Heart left ventricle (tissue), 16 donors: Measurements from ENCODE around the gene ZNF668. TPM values are rescaled to one million over a fixed set of nuclear protein-coding genes. Genes with fewer than 3 reads are reported as not detected.

ENCODE experiments used
- ATAC-seq, 4 donors: fragments of 200-7000 bp; cut with Tn5 transposase; one replicate each; pipeline ENCODE4 v1.9.1; 2020 to 2022; ENCODE audit warnings: moderate library complexity in 4 of 4, mild to moderate bottlenecking in 3 of 4, moderate number of reproducible peaks in 1 of 4
- DNase-seq, 5 donors: peaks; one replicate each; pipeline ENCODE4 v3.0.0-alpha.2; 2020
- H3K27ac ChIP-seq, 12 donors: fragments of 200-600 bp; sonication (generic) in 4 of 12; one replicate each; pipeline versions ENCODE4 v1.5.0 to v1.8.0; 2016 to 2022; ENCODE audit warnings: mild to moderate bottlenecking in 2 of 12
- H3K27me3 ChIP-seq, 9 donors: fragments of 200-600 bp; sonication (generic) in 2 of 9; one replicate each; pipeline versions ENCODE4 v1.5.1 to v1.8.0; 2016 to 2022; ENCODE audit warnings: mild to moderate bottlenecking in 3 of 9
- H3K36me3 ChIP-seq, 9 donors: fragments of 200-600 bp; sonication (generic) in 2 of 9; one replicate each; pipeline versions ENCODE4 v1.5.0 to v1.8.0; 2018 to 2022; ENCODE audit warnings: mild to moderate bottlenecking in 2 of 9
- H3K4me1 ChIP-seq, 12 donors: fragments of 200-600 bp; sonication (generic) in 4 of 12; one replicate each; pipeline versions ENCODE4 v1.5.0 to v1.8.0; 2016 to 2022; ENCODE audit warnings: mild to moderate bottlenecking in 3 of 12
- H3K4me3 ChIP-seq, 12 donors: fragments of 200-600 bp; sonication (generic) in 4 of 12; one replicate each; pipeline versions ENCODE4 v1.5.0 to v1.8.0; 2017 to 2022; ENCODE audit warnings: mild to moderate bottlenecking in 9 of 12, moderate library complexity in 4 of 12
- H3K9me3 ChIP-seq, 12 donors: fragments of 200-600 bp; sonication (generic) in 4 of 12; one replicate each; pipeline versions ENCODE4 v1.5.0 to v1.8.0; 2016 to 2022; ENCODE audit warnings: mild to moderate bottlenecking in 1 of 12
- POLR2A ChIP-seq, 2 donors: fragments of 450-650 bp; IDR thresholded peaks; one replicate each; pipeline ENCODE4 v1.6.1; 2017; ENCODE audit warnings: antibody characterized with exemption in 2 of 2, mild to moderate bottlenecking in 2 of 2, moderate library complexity in 2 of 2
- WGBS, 4 donors: extraction: QIAGEN DNeasy Blood & Tissue Kit in 2 of 4; methylation state at CpG; one replicate each; pipeline versions ENCODE4 v1.1.5 to v1.1.7; 2013 to 2018; 5-methylcytosine and 5-hydroxymethylcytosine counted together
- intact Hi-C, 10 donors: fragments of 100-400 bp; cut with DNase I; formaldehyde crosslinking; loops; one replicate each; pipeline versions ENCODE4 v1.11.1 to v1.14.2; 2022
- polyA plus RNA-seq, 2 donors: library from polyadenylated mRNA; stranded (reverse); fragments of 200-250 nt; gene quantifications; one replicate each; pipeline ENCODE4 v1.2.3, GENCODE V29; 2013
- total RNA-seq, 9 donors: library from RNA; depleted of rRNA in 2 of 9; stranded (reverse); fragments of >200 nt in 2 of 9; fragmentation: NEBNext Ultra II Directional in 3 of 9; extraction: Animal tissue kit (Norgen Biotek cat#: 25700) in 3 of 9; gene quantifications; one replicate each; pipeline versions ENCODE4 v1.1.0 to v1.2.4, GENCODE V29; 2016 to 2023
- TF ChIP-seq, protein P1 (sequence below), 12 donors: fragments of 200-600 bp; sonication (generic) in 4 of 12; IDR thresholded peaks; one replicate each; pipeline versions ENCODE4 v1.5.0 to v1.8.0; 2018 to 2022; ENCODE audit warnings: antibody characterized with exemption in 12 of 12, mild to moderate bottlenecking in 5 of 12
- donor health status: ischemic (EF 13 %, LVEDD 7.1; RV severe dilation, severe dysfunction).
- donor health status: healthy with polysubstance abuse.
- donor health status: DM: no; HTN: yes; CAD: no.
- donor health status: DM: no; HTN: no; CAD: no.
- donor health status: ischemic (EF 25% LVEDD 6.9; RV normal size, moderate dysfunction).
- donor health status: ischemic (EF 25% LVEDD 5.7; RV mildly dilated, moderate dysfunction).
- donor health status: healthy.
- donor health status: DM: yes; HTN: yes; CAD: no.
- donor health status: ischemic (EF 35%, LVEDD 5.7; RV mildly dilated, moderate dysfunction).
- donor health status: nonischemic (EF 11% LVEDD 7.7; RV severe dilation, severe dysfunction).
- donor health status: DM: yes; HTN: yes; CAD: no.
- donor health status: PGD.
- donor health status: ischemic (EF 29% LVEDD 5.4; RV normal size, mild dysfunction).
- donor health status: nonischemic (EF 23%, LVEDD 6.1; RV moderate dilation, normal function).

The ZNF668 gene
- total and polyA plus RNA-seq, 11 donors = 3.5 to 11.4 (median 6.6) TPM

DNA sequence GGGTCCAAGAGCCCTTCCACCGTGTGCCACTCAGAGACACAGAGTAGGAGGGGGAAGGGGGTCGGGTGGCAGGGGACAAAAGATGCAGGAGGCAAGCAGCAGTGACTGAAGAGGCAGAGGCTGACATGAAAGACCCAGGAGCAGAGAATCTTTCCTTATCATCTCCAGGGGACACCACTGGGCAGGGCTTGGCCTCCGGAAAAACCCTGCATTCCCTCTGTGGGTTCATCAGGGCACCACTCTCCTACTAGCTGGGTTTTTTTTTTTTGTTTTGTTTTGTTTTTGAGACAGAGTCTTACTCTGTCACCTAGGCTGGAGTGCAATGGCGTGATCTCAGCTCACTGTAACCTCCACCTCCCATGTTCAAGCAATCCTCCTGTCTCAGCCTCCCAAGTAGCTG, 42.8 kb downstream of the ZNF668 start:
- H3K36me3 ChIP-seq = peaks cover 0 to 20% (median 18%) of the 10 kb centered on the region in 9 donors
- ATAC-seq = no peak
- no peaks in the 10 kb centered on the region for H3K9me3 ChIP-seq
- no peaks in the 10 kb centered on the region for H3K27me3 ChIP-seq
- no peak overlapping the region for H3K4me3 ChIP-seq
- intact Hi-C loops = loop anchor here in 7 of 10 donors (5.0 kb wide), 6 partner anchors 34 to 426 kb away; partner anchors contain the start of genes ZNF646 (in 4 of the 7), ZNF668 (in 4 of the 7), ARMC5 (in 1 of the 7) and HSD3B7 (in 1 of the 7)
- H3K4me1 ChIP-seq = peaks cover 4 to 31% (median 18%) of the 10 kb centered on the region in 12 donors
- TF ChIP-seq, protein P1, sequence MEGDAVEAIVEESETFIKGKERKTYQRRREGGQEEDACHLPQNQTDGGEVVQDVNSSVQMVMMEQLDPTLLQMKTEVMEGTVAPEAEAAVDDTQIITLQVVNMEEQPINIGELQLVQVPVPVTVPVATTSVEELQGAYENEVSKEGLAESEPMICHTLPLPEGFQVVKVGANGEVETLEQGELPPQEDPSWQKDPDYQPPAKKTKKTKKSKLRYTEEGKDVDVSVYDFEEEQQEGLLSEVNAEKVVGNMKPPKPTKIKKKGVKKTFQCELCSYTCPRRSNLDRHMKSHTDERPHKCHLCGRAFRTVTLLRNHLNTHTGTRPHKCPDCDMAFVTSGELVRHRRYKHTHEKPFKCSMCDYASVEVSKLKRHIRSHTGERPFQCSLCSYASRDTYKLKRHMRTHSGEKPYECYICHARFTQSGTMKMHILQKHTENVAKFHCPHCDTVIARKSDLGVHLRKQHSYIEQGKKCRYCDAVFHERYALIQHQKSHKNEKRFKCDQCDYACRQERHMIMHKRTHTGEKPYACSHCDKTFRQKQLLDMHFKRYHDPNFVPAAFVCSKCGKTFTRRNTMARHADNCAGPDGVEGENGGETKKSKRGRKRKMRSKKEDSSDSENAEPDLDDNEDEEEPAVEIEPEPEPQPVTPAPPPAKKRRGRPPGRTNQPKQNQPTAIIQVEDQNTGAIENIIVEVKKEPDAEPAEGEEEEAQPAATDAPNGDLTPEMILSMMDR (IDR thresholded peaks at IDR 0.05) = no peak
- TF ChIP-seq POLR2A (IDR thresholded peaks at IDR 0.05) = no peak
- no peak for DNase-seq
- no peak overlapping the region for H3K27ac ChIP-seq
- WGBS, 4 donors = 76 to 86% (median 83%) methylated on average over 4 of the region's 4 CpGs

DNA sequence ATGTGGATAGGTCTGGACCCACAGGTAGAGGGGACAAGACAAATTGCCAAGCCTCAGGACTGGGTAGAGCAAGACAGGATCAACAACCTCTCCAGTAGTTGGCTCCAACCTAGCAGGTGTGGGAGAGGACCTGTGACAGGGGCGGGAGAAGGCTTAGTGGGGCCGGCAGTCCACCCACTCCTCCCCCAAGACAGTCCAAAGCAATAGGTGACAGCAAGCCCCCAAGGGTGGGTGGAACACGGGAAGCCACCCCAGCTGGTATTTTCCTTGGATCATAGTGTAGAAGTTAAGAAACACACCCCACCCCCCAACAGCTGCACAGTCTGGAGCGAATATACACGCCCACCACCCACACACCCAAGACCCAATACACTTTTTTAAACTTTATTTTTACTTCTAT, 44.8 kb downstream of the ZNF668 start:
- Histone ChIP-seq H3K4me1 (peaks cover under 1 to 29% (median 8%) of the 10 kb centered on the region in 12 donors), H3K27me3 (no peaks in the 10 kb centered on the region), H3K27ac (no peak overlapping the region), H3K4me3 (no peak overlapping the region), H3K9me3 (no peaks in the 10 kb centered on the region), H3K36me3 (no peaks in the 10 kb centered on the region)
- no peak for DNase-seq
- TF ChIP-seq, protein P1 (IDR thresholded peaks at IDR 0.05) = no peak
- no peak for TF ChIP-seq POLR2A (IDR thresholded peaks at IDR 0.05)
- intact Hi-C loops = no loop called here
- no peak for ATAC-seq
- 79 to 86% (median 82%) methylated on average over 5 of the region's 5 CpGs for WGBS, 4 donors

DNA sequence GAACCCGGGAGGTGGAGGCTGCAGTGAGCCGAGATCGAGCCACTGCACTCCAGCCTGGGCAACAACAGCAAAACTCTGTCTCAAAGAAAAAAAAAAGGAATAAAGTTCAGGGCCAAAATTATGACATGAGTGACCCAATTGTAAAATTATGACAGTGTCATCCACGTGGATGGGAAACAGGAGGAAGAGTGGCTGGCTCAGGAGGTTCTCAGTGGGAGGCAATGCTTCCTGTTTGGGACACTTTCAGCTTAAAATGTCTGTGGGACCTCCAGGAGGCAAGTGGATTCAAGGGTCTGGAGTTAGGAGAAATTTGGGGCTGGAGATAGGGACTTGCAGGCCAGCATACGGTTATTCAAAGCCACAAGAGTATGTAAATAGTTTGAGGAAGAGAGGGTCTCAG, 48.7 kb downstream of the ZNF668 start:
- DNase-seq (no peak), ATAC-seq (no peak)
- intact Hi-C loops = no loop called here

DNA sequence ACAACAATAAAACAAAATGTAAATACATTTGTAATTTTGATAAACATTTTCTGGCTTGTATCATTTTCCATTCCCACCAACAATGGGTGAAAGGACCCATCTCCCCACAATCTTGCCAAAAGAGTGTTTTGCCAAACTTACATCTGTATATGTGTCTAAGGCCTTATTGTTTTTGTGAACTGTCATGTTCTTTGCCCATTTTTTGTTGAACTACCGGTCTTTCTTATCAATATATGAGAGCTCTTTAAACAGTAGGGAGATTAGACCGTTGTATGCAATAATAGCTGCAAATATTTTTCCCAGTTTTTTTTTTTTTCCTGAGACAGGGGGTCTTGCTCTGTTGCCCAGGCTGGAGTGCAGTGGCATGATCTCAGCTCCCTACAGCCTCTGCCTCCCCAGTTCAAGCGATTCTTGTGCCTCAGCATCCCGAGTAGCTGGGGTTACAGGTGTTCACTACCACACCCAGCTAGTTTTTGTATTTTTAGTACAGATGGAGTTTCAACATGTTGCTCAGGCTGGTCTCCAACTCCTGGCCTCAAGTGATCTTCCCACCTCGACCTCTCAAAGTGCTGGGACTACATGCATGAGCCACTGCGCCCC, 50.3 kb downstream of the ZNF668 start:
- TF ChIP-seq POLR2A (IDR thresholded peaks at IDR 0.05) = no peak
- TF ChIP-seq, protein P1 (IDR thresholded peaks at IDR 0.05) = no peak
- no peaks in the 10 kb centered on the region for H3K36me3 ChIP-seq
- no peak overlapping the region for H3K4me3 ChIP-seq
- H3K27ac ChIP-seq = peak overlapping the region in 2 of 12 donors; percentile 53 to 55
- DNase-seq (no peak), ATAC-seq (no peak)
- intact Hi-C loops = no loop called here
- H3K4me1 ChIP-seq = peaks cover 0 to 36% (median 0%) of the 10 kb centered on the region in 12 donors
- WGBS, 4 donors = 69 to 74% (median 71%) methylated on average over 6 of the region's 6 CpGs
- no peaks in the 10 kb centered on the region for H3K9me3 ChIP-seq
- no peaks in the 10 kb centered on the region for H3K27me3 ChIP-seq

More for the DNA sequence above, 48.7 kb downstream of the ZNF668 start:
- Histone ChIP-seq H3K9me3 (no peaks in the 10 kb centered on the region), H3K27ac (peak overlapping the region in 1 of 12 donors; percentile 75), H3K4me1 (peaks cover 0 to 36% (median 0%) of the 10 kb centered on the region in 12 donors), H3K27me3 (no peaks in the 10 kb centered on the region), H3K4me3 (no peak overlapping the region), H3K36me3 (no peaks in the 10 kb centered on the region)
- no peak for TF ChIP-seq POLR2A (IDR thresholded peaks at IDR 0.05)
- TF ChIP-seq, protein P1 (IDR thresholded peaks at IDR 0.05) = no peak
- 75 to 78% (median 77%) methylated on average over 5 of the region's 5 CpGs for WGBS, 4 donors
